ENCODE measurements around the gene OMP.

DNA sequence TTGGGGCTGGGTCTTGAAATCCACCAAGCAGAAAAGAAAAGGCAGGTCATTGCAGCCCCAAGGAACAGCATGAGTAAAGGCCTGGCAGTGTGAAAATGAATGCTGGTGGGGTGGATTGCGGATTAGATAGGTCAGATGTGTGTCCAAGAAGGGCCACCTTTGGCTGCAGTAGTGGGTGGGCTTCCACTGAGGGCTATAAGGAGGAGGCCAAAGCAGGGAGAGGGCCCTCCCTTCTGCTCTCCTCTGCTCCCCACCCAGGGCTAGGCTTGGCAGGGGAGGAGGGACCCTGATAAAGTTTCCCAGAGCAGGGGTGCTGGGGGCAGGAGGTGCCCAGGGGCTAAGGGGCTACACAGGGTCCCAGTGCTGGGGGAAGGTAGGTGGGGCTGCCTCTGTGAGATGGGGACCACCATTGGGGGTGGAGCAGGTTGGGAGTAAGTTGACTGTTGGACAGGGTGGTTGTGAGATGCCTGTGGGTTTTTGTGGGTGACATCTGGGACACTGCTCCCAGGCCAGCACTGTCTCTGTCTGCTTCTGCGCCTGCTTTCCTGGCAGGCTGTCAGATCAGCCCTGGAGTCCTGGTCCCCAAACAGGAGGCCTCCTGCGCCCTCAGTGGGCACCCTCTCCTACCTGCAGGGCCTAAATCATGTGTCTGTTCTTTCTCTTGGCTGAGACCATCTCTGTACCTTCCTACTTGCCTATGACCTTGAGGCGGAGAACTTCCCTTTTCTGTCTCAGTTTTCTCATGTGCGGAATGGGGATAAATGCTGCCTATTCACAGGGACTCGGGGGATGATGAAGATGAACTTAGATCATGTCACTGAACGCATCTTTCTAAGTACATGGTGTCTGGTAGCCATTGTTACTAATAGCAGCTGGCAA lies 33.9 kb upstream of the OMP start:
- TF ChIP-seq POLR2AphosphoS5 (IDR thresholded peaks at IDR 0.05; ENCODE audit: borderline replicate concordance, low read depth, low read length) (no peak), EZH2 (IDR thresholded peaks at IDR 0.05) (no peak)

All from SK-N-MC (cell line).